ENCODE measurements around the gene DNAH7.

DNAH7 gene

GRCh38 chr2:195815083-195815482 is 253.6 kb downstream of the DNAH7 start:
- no peak for DNase-seq

- DNase-seq, result no peak
These were observed 255.2 kb downstream of the DNAH7 start for GRCh38 chr2:195813421-195813820.

- DNase-seq, result no peak
These were observed 258.1 kb downstream of the DNAH7 start for GRCh38 chr2:195810340-195811098.

- DNase-seq, result no peak
These were observed 260.4 kb downstream of the DNAH7 start for GRCh38 chr2:195808189-195808588.

- DNase-seq, result no peak
These were observed 263.2 kb downstream of the DNAH7 start for GRCh38 chr2:195805283-195805976.

- DNase-seq, result no peak
These were observed 272.8 kb downstream of the DNAH7 start for GRCh38 chr2:195795879-195796278.

- no peak for DNase-seq
These were observed 274.8 kb downstream of the DNAH7 start for GRCh38 chr2:195793881-195794280.

GRCh38 chr2:195782156-195782555 is 286.5 kb downstream of the DNAH7 start:
- no peak for DNase-seq

GRCh38 chr2:195779491-195779890 is 289.1 kb downstream of the DNAH7 start:
- DNase-seq, result no peak

- no peak for DNase-seq
These were observed 298.7 kb downstream of the DNAH7 start for GRCh38 chr2:195769975-195770374.

GRCh38 chr2:195768431-195768830 is 300.2 kb downstream of the DNAH7 start:
- DNase-seq, result no peak

GRCh38 chr2:195766691-195767090 is 301.9 kb downstream of the DNAH7 start:
- DNase-seq, result no peak

GRCh38 chr2:195763866-195764265 is 304.8 kb downstream of the DNAH7 start:
- no peak for DNase-seq

GRCh38 chr2:195759877-195760276 is 308.8 kb downstream of the DNAH7 start:
- DNase-seq, result no peak

- no peak for DNase-seq
These were observed 309.8 kb downstream of the DNAH7 start for GRCh38 chr2:195758846-195759245.

GRCh38 chr2:195756218-195756942 is 312.3 kb downstream of the DNAH7 start:
- DNase-seq, result no peak

- no peak for DNase-seq
These were observed 327.4 kb downstream of the DNAH7 start for GRCh38 chr2:195741191-195741590.

- no peak for DNase-seq
These were observed 330.9 kb downstream of the DNAH7 start for GRCh38 chr2:195737511-195738325.

GRCh38 chr2:195735347-195735746 is 333.3 kb downstream of the DNAH7 start:
- no peak for DNase-seq

GRCh38 chr2:195734931-195735330 is 333.7 kb downstream of the DNAH7 start:
- no peak for DNase-seq

- no peak for DNase-seq
These were observed 334.2 kb downstream of the DNAH7 start for GRCh38 chr2:195734395-195734794.

All from anterior cingulate cortex (tissue), 58 donors.